WI38 (cell line): ENCODE results near the gene EHF.

ENCODE experiments used
- H3K4me3 ChIP-seq: 2 replicates; pipeline ENCODE4 v1.5.1; 2011; ENCODE audit warnings: low read depth, mild to moderate bottlenecking, control low read depth, low read length
- CTCF ChIP-seq: IDR thresholded peaks from 2 replicates; pipeline ENCODE4 v1.5.1; 2012; ENCODE audit warnings: low read depth, mild to moderate bottlenecking, control low read depth, low read length

The EHF gene

GRCh38 chr11:34616830-34617504, 3.9 kb upstream of the EHF start:
- no peak overlapping the region for H3K4me3 ChIP-seq
- no peak for TF ChIP-seq CTCF

- no peak for TF ChIP-seq CTCF
- no peak overlapping the region for H3K4me3 ChIP-seq
Observed at GRCh38 chr11:34618406-34618805, 2.5 kb upstream of the EHF start.

- H3K4me3 ChIP-seq: no peak overlapping the region
- no peak for TF ChIP-seq CTCF
Observed at GRCh38 chr11:34619062-34619516, 1.8 kb upstream of the EHF start.

- TF ChIP-seq CTCF: no peak
- H3K4me3 ChIP-seq: no peak overlapping the region
Observed at GRCh38 chr11:34620202-34620601, 691 bp upstream of the EHF start.

- H3K4me3 ChIP-seq: no peak overlapping the region
- no peak for TF ChIP-seq CTCF
Observed at GRCh38 chr11:34621876-34622275, 983 bp downstream of the EHF start.

GRCh38 chr11:34623463-34623862, 2.6 kb downstream of the EHF start:
- H3K4me3 ChIP-seq: no peak overlapping the region
- TF ChIP-seq CTCF: no peak

GRCh38 chr11:34624069-34624468, 3.2 kb downstream of the EHF start:
- no peak for TF ChIP-seq CTCF
- H3K4me3 ChIP-seq: no peak overlapping the region
